HepG2 (cell line): ENCODE data around the gene TSPAN9. TPM values are rescaled to one million over a fixed set of nuclear protein-coding genes. Genes with fewer than 3 reads are reported as not detected.
A peak's percentile ranks its signal among the peaks of the same experiment; 100 is the strongest.

Experiments
- ATAC-seq: fragments of 200-7000 bp; cut with Tn5 transposase; 3 replicates; pipeline ENCODE4 v1.9.1; 2020; ENCODE audit warnings: mild to moderate bottlenecking, moderate library complexity
- BruUV-seq: library from RNA; stranded (reverse); fragments of 400-500 nt; replicated peaks from 2 replicates; lab custom pipeline; 2021; lab: Mats Ljungman, UMichigan
- CTCF ChIA-PET: fragments of 300-600 bp; formaldehyde crosslinking; extraction: SDS; loops from one replicate; lab custom pipeline; 2021; ENCODE audit warnings: low total read pairs, inconsistent platforms, low intra/inter-chr PET ratio; lab: Yijun Ruan, JAX
- POLR2A ChIA-PET: fragments of 350-600 bp; sonication (Branson Sonifier 250); formaldehyde crosslinking; loops from one replicate; lab custom pipeline; 2020; ENCODE audit warnings: antibody characterized with exemption, inconsistent platforms; lab: Yijun Ruan, JAX
- DNase-seq: peaks from one replicate; pipeline ENCODE4 v3.0.0-alpha.2; 2015; ENCODE audit warnings: low spot score
- FAIRE-seq: peaks from 3 replicates; lab custom pipeline; 2011; peaks lifted over from hg19 to GRCh38; lab: Jason Lieb, UNC
- H2AFZ ChIP-seq: one replicate; pipeline ENCODE4 v1.6.1; 2011; ENCODE audit warnings: low read length, inconsistent platforms
- H3K27ac ChIP-seq: fragments of 300-600 bp; 3 replicates; pipeline ENCODE4 v1.8.0; 2011; ENCODE audit warnings: mixed run types, mild to moderate bottlenecking, mixed read lengths, low read length, inconsistent platforms; ENCODE audit not compliant: insufficient read depth; ENCODE audit errors: extremely low read length
- H3K27me3 ChIP-seq, 2 experiments: fragments of 200-600 bp in 1 of 2; 2 replicates in 1 of 2; 3 replicates in 1 of 2; pipeline versions ENCODE4 v1.6.0 to v1.8.0; 2011; ENCODE audit warnings: low read length in 2 of 2, mild to moderate bottlenecking in 2 of 2, moderate library complexity in 2 of 2, inconsistent platforms in 1 of 2; ENCODE audit not compliant: insufficient read depth in 2 of 2, control insufficient read depth in 1 of 2
- H3K36me3 ChIP-seq, 2 experiments: fragments of 200-600 bp in 1 of 2; replicated peaks in 1 of 2; 2 replicates in 1 of 2; 3 replicates in 1 of 2; pipeline versions ENCODE4 v1.5.1 to v1.8.0; 2011; ENCODE audit warnings: low read length in 2 of 2, inconsistent platforms in 1 of 2; ENCODE audit not compliant: insufficient read depth in 2 of 2, control insufficient read depth in 1 of 2
- H3K4me1 ChIP-seq: 2 replicates; pipeline ENCODE4 v1.5.1; 2012; ENCODE audit warnings: low read length, inconsistent platforms; ENCODE audit not compliant: insufficient read depth
- H3K4me2 ChIP-seq: 2 replicates; pipeline ENCODE4 v1.6.0; 2011; ENCODE audit warnings: low read depth, low read length, inconsistent platforms
- H3K4me3 ChIP-seq, 3 experiments: fragments of 200-600 bp in 1 of 3; sonication (generic), shearing (Covaris generic) in 1 of 3; replicated peaks in 1 of 3; 2 replicates each; pipeline ENCODE4 v1.5.1; 2011 to 2016; ENCODE audit warnings: low read length in 3 of 3, inconsistent platforms in 2 of 3, low read depth in 2 of 3, mild to moderate bottlenecking in 2 of 3, control low read depth in 1 of 3, mixed read lengths in 1 of 3; ENCODE audit not compliant: insufficient read depth in 1 of 3
- H3K79me2 ChIP-seq: one replicate; pipeline ENCODE4 v1.6.1; 2011; ENCODE audit warnings: low read length, inconsistent platforms; ENCODE audit not compliant: insufficient read depth
- H3K9ac ChIP-seq: 2 replicates; pipeline ENCODE4 v1.6.0; 2011; ENCODE audit warnings: mild to moderate bottlenecking, low read depth, low read length, inconsistent platforms; ENCODE audit not compliant: insufficient read depth
- H3K9me3 ChIP-seq: 2 replicates; pipeline ENCODE4 v1.5.1; 2012; ENCODE audit warnings: mild to moderate bottlenecking, low read length
- H4K20me1 ChIP-seq: 2 replicates; pipeline ENCODE4 v1.6.0; 2011; ENCODE audit warnings: inconsistent platforms, mild to moderate bottlenecking, low read length, moderate library complexity; ENCODE audit not compliant: insufficient read depth
- EZH2 ChIP-seq: conservative IDR thresholded peaks from 2 replicates; pipeline ENCODE4 v1.6.1; 2012; ENCODE audit warnings: mild to moderate bottlenecking, low read depth, low read length, moderate library complexity
- ZNF788 ChIP-seq: sonication (generic); formaldehyde crosslinking; IDR thresholded peaks from 2 replicates; pipeline ENCODE4 v1.5.0; 2020; ENCODE audit warnings: mild to moderate bottlenecking, missing genetic modification reagents, borderline replicate concordance
- WGBS: methylation state at CpG from one replicate; pipeline ENCODE4 v1.1.6; 2017; ENCODE audit warnings: low lambda C conversion rate; 5-methylcytosine and 5-hydroxymethylcytosine counted together
- in situ Hi-C: cut with HindIII; loops from 2 replicates; pipeline ENCODE4 v1.10.0; 2017; ENCODE audit warnings: low pct_unique_long_range_greater_than_20kb; ENCODE audit not compliant: extremely low pct_ligation_motif_present
- intact Hi-C: fragments of 100-400 bp; cut with micrococcal nuclease; formaldehyde crosslinking; loops from one replicate; pipeline ENCODE4 v1.10.0; 2022; ENCODE audit not compliant: unreplicated experiment
- polyA plus RNA-seq, 8 experiments: library from polyadenylated mRNA; depleted of rRNA in 3 of 8; stranded (reverse) in 7 of 8; unstranded in 1 of 8; fragments of >200 nt; fragmentation: Illumina TruSeq in 4 of 8; extraction: Trizol in 4 of 8; gene quantifications; 2 replicates each; pipeline versions ENCODE4 v1.2.1 to v1.2.3, GENCODE V29; 2011 to 2016; ENCODE audit warnings: low read depth in 4 of 8, missing spikeins in 1 of 8, mixed read lengths in 1 of 8; ENCODE audit not compliant: insufficient read depth in 1 of 8
- total RNA-seq, 5 experiments: library from RNA; depleted of rRNA; stranded (reverse); fragments of >200 nt; fragmentation: Illumina TruSeq; extraction: Trizol; gene quantifications; 2 replicates each; pipeline ENCODE4 v1.2.3, GENCODE V29; 2016; ENCODE audit warnings: low read depth in 1 of 5
- TF ChIP-seq, protein P1 (sequence below): sonication (generic); formaldehyde crosslinking; IDR thresholded peaks from 2 replicates; pipeline ENCODE4 v1.5.0; 2020; ENCODE audit warnings: mild to moderate bottlenecking, missing genetic modification reagents, moderate library complexity
- TF ChIP-seq, protein P2 (sequence below): sonication (generic); formaldehyde crosslinking; IDR thresholded peaks from 2 replicates; pipeline ENCODE4 v1.4.0; 2020; ENCODE audit warnings: missing genetic modification reagents

TSPAN9 gene
- total and polyA plus RNA-seq, 2 of the 13 experiments (the other 11 are each of a cell fraction or from before 2014, with no cell fraction given): 18.1 to 42.3 TPM

DNA sequence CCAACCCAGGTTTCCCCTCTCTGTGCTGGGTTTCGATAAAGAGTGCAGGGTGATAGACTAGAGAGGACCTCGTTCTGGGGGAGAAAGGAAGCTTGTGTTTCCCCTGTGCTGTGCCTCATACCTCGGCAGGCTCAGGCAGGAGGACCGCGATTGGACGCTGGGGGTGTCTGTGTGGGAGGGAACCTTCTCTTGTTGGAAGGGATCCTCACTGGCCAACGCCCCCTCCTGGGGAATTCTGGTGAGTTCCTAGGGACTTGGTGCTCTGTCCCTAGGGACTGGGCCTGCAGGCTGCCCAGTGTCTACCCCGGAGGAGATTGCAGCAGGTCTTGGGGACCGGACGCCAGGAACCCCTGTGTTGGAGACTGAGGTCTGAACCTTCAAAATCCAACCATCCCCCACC lies 256.4 kb downstream of the TSPAN9 start:
- H3K9ac ChIP-seq: no peak overlapping the region
- TF ChIP-seq, protein P1, sequence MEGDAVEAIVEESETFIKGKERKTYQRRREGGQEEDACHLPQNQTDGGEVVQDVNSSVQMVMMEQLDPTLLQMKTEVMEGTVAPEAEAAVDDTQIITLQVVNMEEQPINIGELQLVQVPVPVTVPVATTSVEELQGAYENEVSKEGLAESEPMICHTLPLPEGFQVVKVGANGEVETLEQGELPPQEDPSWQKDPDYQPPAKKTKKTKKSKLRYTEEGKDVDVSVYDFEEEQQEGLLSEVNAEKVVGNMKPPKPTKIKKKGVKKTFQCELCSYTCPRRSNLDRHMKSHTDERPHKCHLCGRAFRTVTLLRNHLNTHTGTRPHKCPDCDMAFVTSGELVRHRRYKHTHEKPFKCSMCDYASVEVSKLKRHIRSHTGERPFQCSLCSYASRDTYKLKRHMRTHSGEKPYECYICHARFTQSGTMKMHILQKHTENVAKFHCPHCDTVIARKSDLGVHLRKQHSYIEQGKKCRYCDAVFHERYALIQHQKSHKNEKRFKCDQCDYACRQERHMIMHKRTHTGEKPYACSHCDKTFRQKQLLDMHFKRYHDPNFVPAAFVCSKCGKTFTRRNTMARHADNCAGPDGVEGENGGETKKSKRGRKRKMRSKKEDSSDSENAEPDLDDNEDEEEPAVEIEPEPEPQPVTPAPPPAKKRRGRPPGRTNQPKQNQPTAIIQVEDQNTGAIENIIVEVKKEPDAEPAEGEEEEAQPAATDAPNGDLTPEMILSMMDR (CRISPR knock-in tag): peak; percentile 32; the same call in 1 of the 2 replicates
- no peak for TF ChIP-seq EZH2
- no peak overlapping the region for H3K27ac ChIP-seq
- no peak overlapping the region; a peak in 1 of 6 replicates for H3K4me3 ChIP-seq
- ATAC-seq (peak; percentile 63), FAIRE-seq (peak; percentile 8), DNase-seq (peak; percentile 48)
- H3K79me2 ChIP-seq: no peaks in the 10 kb centered on the region
- H3K9me3 ChIP-seq: no peaks in the 10 kb centered on the region
- ChIA-PET POLR2A (no interaction called here), CTCF (interaction anchor here (1.3 kb wide), 1 partner anchor 34 kb away, joined by 4 read pairs; no protein-coding TSS in a partner anchor)
- WGBS: 56% methylated on average over 7 of the region's 10 CpGs
- no peak overlapping the region for H2AFZ ChIP-seq
- in situ Hi-C loops: no loop called here
- peak overlapping the region; percentile 59; the same call in 1 of the 2 replicates for H3K4me2 ChIP-seq
- no peaks in the 10 kb centered on the region for H3K36me3 ChIP-seq
- H3K27me3 ChIP-seq: peaks cover 0 to 30% of the 10 kb centered on the region in 2 experiments; a peak in 2 of 5 replicates
- no TSS peak for BruUV-seq
- peaks cover 52% of the 10 kb centered on the region for H3K4me1 ChIP-seq
- no peaks in the 10 kb centered on the region for H4K20me1 ChIP-seq
- intact Hi-C loops: loop anchor here (1.0 kb wide), 1 partner anchor 33 kb away; no protein-coding TSS in a partner anchor

DNA sequence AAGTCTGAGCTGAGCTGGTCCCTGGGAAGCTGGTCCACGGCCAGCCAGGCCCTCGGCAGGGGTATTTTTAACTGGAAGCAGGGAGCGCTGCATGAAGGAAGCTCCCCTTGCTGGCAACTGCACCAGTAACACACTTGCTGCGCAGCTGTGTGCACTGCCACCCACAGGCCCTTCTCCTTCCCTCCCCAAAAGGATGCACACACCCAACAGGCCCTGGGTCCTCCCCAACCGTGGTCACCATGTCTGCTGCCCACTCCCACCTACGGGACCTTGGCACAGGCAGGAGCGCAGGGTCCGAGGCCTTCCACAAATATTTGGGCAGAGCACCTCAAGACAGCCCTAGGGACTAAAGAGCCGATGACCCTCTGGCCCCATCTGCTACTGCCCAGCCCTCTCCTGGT lies 256.8 kb downstream of the TSPAN9 start:
- H3K9ac ChIP-seq: no peak overlapping the region
- no peak overlapping the region for H2AFZ ChIP-seq
- ChIA-PET POLR2A (no interaction called here), CTCF (interaction anchor here (1.3 kb wide), 1 partner anchor 34 kb away, joined by 4 read pairs; no protein-coding TSS in a partner anchor)
- FAIRE-seq (no peak), ATAC-seq (no peak; the same call in 1 of the 3 replicates), DNase-seq (no peak)
- TF ChIP-seq, protein P2, sequence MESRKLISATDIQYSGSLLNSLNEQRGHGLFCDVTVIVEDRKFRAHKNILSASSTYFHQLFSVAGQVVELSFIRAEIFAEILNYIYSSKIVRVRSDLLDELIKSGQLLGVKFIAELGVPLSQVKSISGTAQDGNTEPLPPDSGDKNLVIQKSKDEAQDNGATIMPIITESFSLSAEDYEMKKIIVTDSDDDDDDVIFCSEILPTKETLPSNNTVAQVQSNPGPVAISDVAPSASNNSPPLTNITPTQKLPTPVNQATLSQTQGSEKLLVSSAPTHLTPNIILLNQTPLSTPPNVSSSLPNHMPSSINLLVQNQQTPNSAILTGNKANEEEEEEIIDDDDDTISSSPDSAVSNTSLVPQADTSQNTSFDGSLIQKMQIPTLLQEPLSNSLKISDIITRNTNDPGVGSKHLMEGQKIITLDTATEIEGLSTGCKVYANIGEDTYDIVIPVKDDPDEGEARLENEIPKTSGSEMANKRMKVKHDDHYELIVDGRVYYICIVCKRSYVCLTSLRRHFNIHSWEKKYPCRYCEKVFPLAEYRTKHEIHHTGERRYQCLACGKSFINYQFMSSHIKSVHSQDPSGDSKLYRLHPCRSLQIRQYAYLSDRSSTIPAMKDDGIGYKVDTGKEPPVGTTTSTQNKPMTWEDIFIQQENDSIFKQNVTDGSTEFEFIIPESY (CRISPR knock-in tag): no peak
- peak; percentile 21; the same call in 1 of the 2 replicates for TF ChIP-seq ZNF788 (CRISPR knock-in tag)
- in situ Hi-C loops (no loop called here), intact Hi-C loops (loop anchor here (1.0 kb wide), 1 partner anchor 34 kb away; no protein-coding TSS in a partner anchor)
- peak overlapping the region; percentile 59 for H3K4me2 ChIP-seq
- H3K9me3 ChIP-seq: no peaks in the 10 kb centered on the region
- H3K36me3 ChIP-seq: no peaks in the 10 kb centered on the region
- peaks cover 0 to 28% of the 10 kb centered on the region in 2 experiments; a peak in 2 of 5 replicates for H3K27me3 ChIP-seq
- H3K79me2 ChIP-seq: no peaks in the 10 kb centered on the region
- peaks cover 52% of the 10 kb centered on the region for H3K4me1 ChIP-seq
- H3K4me3 ChIP-seq: peak overlapping the region in 1 of 3 experiments; percentile 17; a peak in 1 of 6 replicates
- 47% methylated on average over 3 of the region's 9 CpGs for WGBS
- no peak overlapping the region for H3K27ac ChIP-seq
- no TSS peak for BruUV-seq
- H4K20me1 ChIP-seq: no peaks in the 10 kb centered on the region
